ENCODE results near the gene PLXNC1.

DNA sequence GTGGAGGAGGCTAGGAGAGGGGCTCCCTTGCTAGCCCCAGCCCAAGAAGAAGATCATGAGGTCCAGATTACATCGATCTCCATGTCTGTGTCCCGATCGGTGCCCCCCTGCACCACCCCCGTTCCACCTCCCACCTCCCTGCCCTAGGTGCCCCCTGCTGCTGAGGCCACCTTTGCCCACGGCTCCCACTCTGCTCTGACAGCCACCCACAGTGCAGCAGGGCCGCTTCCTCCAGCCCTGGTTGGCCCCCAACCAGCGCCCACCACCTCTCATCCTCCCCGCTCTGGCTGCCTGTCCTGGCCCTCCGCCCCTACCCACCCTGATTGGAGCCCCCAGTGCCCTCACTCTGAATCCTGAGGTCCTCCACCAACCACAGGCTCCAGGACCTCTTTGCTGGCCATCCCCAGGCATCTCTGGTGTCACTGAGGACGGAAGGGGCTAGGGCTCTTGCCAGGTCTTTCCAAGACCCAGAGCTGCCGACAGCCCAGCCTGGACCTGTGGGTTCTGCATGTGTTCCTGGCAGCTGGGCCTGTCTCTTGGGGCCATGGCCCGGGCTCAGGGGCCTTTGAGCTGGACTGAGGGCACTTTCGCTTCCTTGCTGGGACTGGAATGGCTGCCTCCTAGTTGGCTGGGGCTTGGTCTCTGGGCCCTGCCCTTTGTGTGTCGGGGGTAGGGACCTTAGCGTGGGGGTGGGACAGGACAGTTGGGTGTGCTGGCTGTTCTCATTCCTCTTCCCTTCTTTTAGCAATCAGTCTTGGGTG, 7.2 kb upstream of the PLXNC1 start:
- TF ChIP-seq, protein P1, sequence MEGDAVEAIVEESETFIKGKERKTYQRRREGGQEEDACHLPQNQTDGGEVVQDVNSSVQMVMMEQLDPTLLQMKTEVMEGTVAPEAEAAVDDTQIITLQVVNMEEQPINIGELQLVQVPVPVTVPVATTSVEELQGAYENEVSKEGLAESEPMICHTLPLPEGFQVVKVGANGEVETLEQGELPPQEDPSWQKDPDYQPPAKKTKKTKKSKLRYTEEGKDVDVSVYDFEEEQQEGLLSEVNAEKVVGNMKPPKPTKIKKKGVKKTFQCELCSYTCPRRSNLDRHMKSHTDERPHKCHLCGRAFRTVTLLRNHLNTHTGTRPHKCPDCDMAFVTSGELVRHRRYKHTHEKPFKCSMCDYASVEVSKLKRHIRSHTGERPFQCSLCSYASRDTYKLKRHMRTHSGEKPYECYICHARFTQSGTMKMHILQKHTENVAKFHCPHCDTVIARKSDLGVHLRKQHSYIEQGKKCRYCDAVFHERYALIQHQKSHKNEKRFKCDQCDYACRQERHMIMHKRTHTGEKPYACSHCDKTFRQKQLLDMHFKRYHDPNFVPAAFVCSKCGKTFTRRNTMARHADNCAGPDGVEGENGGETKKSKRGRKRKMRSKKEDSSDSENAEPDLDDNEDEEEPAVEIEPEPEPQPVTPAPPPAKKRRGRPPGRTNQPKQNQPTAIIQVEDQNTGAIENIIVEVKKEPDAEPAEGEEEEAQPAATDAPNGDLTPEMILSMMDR (conservative IDR thresholded peaks at IDR 0.05 in 1 of 2, IDR thresholded peaks at IDR 0.05 in 1 of 2; ENCODE audit: extremely low read depth in 1 of 2, insufficient read depth in 1 of 2, low read depth in 1 of 2, low read length in 2 of 2): no peak
- no peak for TF ChIP-seq EZH2 (IDR thresholded peaks at IDR 0.05; ENCODE audit: borderline replicate concordance, low read length)

Data from mammary epithelial cell (primary cell).